GM12878 (cell line): Measurements from ENCODE around the gene ASB9. TPM values are rescaled to one million over a fixed set of nuclear protein-coding genes. Genes with fewer than 3 reads are reported as not detected.

Source experiments
- ATAC-seq: fragments of 200-7000 bp; cut with Tn5 transposase; 3 replicates; pipeline ENCODE4 v1.9.1; 2020; ENCODE audit warnings: mild to moderate bottlenecking, moderate library complexity
- BruUV-seq: library from RNA; stranded (reverse); fragments of 400-500 nt; replicated peaks from 2 replicates; lab custom pipeline; 2021; lab: Mats Ljungman, UMichigan
- CTCF ChIA-PET: fragments of 300-600 bp; sonication (Branson Sonifier 250); formaldehyde crosslinking; extraction: SDS; loops from one replicate; lab custom pipeline; 2021; ENCODE audit warnings: inconsistent platforms; lab: Yijun Ruan, JAX
- POLR2A ChIA-PET: fragments of 350-600 bp; formaldehyde crosslinking; extraction: SDS; loops from one replicate; lab custom pipeline; 2021; ENCODE audit warnings: inconsistent platforms; lab: Charles Lee
- RAD21 ChIA-PET: fragments of 300-600 bp; sonication (Branson Sonifier 250); formaldehyde crosslinking; loops from one replicate; lab custom pipeline; 2023; ENCODE audit warnings: antibody characterized with exemption; ENCODE audit not compliant: unreplicated experiment; lab: Charles Lee
- SMC1A ChIA-PET: fragments of 300-600 bp; sonication (Branson Sonifier 250); formaldehyde crosslinking; loops from one replicate; lab custom pipeline; 2023; ENCODE audit not compliant: unreplicated experiment, uncharacterized antibody; lab: Charles Lee
- DNase-seq: peaks from one replicate; pipeline ENCODE4 v3.0.0-alpha.2; 2011; ENCODE audit warnings: low read depth, low spot score
- FAIRE-seq: peaks from 3 replicates; lab custom pipeline; 2011; peaks lifted over from hg19 to GRCh38; lab: Jason Lieb, UNC
- H2AFZ ChIP-seq: 2 replicates; pipeline ENCODE4 v1.6.0; 2011; ENCODE audit warnings: low read depth, low read length, control low read depth; ENCODE audit not compliant: control insufficient read depth
- H3K27ac ChIP-seq: 2 replicates; pipeline ENCODE4 v1.5.1; 2011; ENCODE audit warnings: control low read depth; ENCODE audit not compliant: control insufficient read depth, insufficient read depth
- H3K27me3 ChIP-seq, 2 experiments: replicated peaks in 1 of 2; 2 replicates each; pipeline versions ENCODE4 v1.6.0 to v1.6.1; 2011; ENCODE audit warnings: low read length in 1 of 2; ENCODE audit not compliant: control insufficient read depth in 2 of 2, insufficient read depth in 2 of 2
- H3K36me3 ChIP-seq, 2 experiments: 2 replicates each; pipeline ENCODE4 v1.5.1; 2011; ENCODE audit warnings: low read length in 1 of 2; ENCODE audit not compliant: control insufficient read depth in 2 of 2, insufficient read depth in 2 of 2
- H3K4me1 ChIP-seq: 2 replicates; pipeline ENCODE4 v1.6.1; 2011; ENCODE audit warnings: mild to moderate bottlenecking, low read length, moderate library complexity, mixed read lengths; ENCODE audit not compliant: control insufficient read depth, insufficient read depth
- H3K4me2 ChIP-seq: 2 replicates; pipeline ENCODE4 v1.6.0; 2011; ENCODE audit warnings: control low read depth; ENCODE audit not compliant: control insufficient read depth, insufficient read depth
- H3K4me3 ChIP-seq: fragments of 200-600 bp; sonication (generic); 2 replicates; pipeline ENCODE4 v1.5.1; 2016
- H3K79me2 ChIP-seq: 2 replicates; pipeline ENCODE4 v1.6.0; 2011; ENCODE audit warnings: low read length; ENCODE audit not compliant: control insufficient read depth, insufficient read depth
- H3K9ac ChIP-seq: 2 replicates; pipeline ENCODE4 v1.8.0; 2011; ENCODE audit warnings: low read length, control low read depth, mixed read lengths; ENCODE audit not compliant: control insufficient read depth, insufficient read depth
- H3K9me3 ChIP-seq: replicated peaks from 3 replicates; pipeline ENCODE4 v1.5.1; 2011; ENCODE audit warnings: mild to moderate bottlenecking, low read length; ENCODE audit not compliant: control insufficient read depth, insufficient read depth
- H4K20me1 ChIP-seq: 2 replicates; pipeline ENCODE4 v1.6.0; 2011; ENCODE audit not compliant: control insufficient read depth, insufficient read depth
- E4F1 ChIP-seq: fragments of 450-650 bp; IDR thresholded peaks from 2 replicates; pipeline ENCODE4 v1.6.1; 2018; ENCODE audit warnings: borderline replicate concordance, mild to moderate bottlenecking; ENCODE audit not compliant: partially characterized antibody
- HCFC1 ChIP-seq: fragments of 150-350 bp; IDR thresholded peaks from 2 replicates; pipeline ENCODE4 v1.6.1; 2014; ENCODE audit warnings: low read length
- HDAC2 ChIP-seq: fragments of 200-600 bp; sonication (generic); IDR thresholded peaks from 2 replicates; pipeline ENCODE4 v1.6.1; 2017
- IKZF1 ChIP-seq: fragments of 450-650 bp; conservative IDR thresholded peaks from 2 replicates; pipeline ENCODE4 v1.6.1; 2017; ENCODE audit warnings: antibody characterized with exemption, mild to moderate bottlenecking
- KDM1A ChIP-seq: fragments of 200-600 bp; sonication (generic); IDR thresholded peaks from 2 replicates; pipeline ENCODE4 v1.6.1; 2016; ENCODE audit warnings: borderline replicate concordance
- KLF5 ChIP-seq: fragments of 450-650 bp; IDR thresholded peaks from 2 replicates; pipeline ENCODE4 v1.6.1; 2014; ENCODE audit warnings: mild to moderate bottlenecking; ENCODE audit not compliant: partially characterized antibody
- MTA3 ChIP-seq: IDR thresholded peaks from 2 replicates; pipeline ENCODE4 v1.6.1; 2012; ENCODE audit warnings: low read length, inconsistent platforms, borderline replicate concordance
- MYC ChIP-seq: IDR thresholded peaks from 2 replicates; pipeline ENCODE4 v1.6.1; 2011; ENCODE audit warnings: mild to moderate bottlenecking, low read length, moderate library complexity, inconsistent platforms; ENCODE audit not compliant: insufficient read depth, insufficient replicate concordance, insufficient read length, severe bottlenecking
- NFXL1 ChIP-seq: fragments of 450-650 bp; IDR thresholded peaks from 2 replicates; pipeline ENCODE4 v1.6.1; 2017; ENCODE audit warnings: antibody characterized with exemption, mild to moderate bottlenecking, borderline replicate concordance
- NFYB ChIP-seq: IDR thresholded peaks from 2 replicates; pipeline ENCODE4 v1.6.1; 2011; ENCODE audit warnings: low read depth, mild to moderate bottlenecking, low read length, improper control_type of control experiment, moderate library complexity; ENCODE audit not compliant: insufficient read depth
- SREBF2 ChIP-seq: IDR thresholded peaks from 2 replicates; pipeline ENCODE4 v1.6.1; 2012; ENCODE audit warnings: mild to moderate bottlenecking, low read length
- TCF12 ChIP-seq: IDR thresholded peaks from 2 replicates; pipeline ENCODE4 v1.6.1; 2011; ENCODE audit warnings: low read depth, mild to moderate bottlenecking, low read length
- ZBTB40 ChIP-seq: fragments of 450-650 bp; IDR thresholded peaks from 2 replicates; pipeline ENCODE4 v1.6.1; 2016; ENCODE audit warnings: mild to moderate bottlenecking, moderate library complexity, borderline replicate concordance
- ZNF274 ChIP-seq: IDR thresholded peaks from one replicate; pipeline ENCODE4 v1.8.0; 2011; ENCODE audit not compliant: insufficient read length, insufficient read depth
- ZNF592 ChIP-seq: fragments of 450-650 bp; IDR thresholded peaks from 2 replicates; pipeline ENCODE4 v1.6.1; 2017; ENCODE audit warnings: mild to moderate bottlenecking, moderate library complexity
- WGBS: methylation state at CpG from one replicate; pipeline ENCODE4 v1.1.6; 2016; ENCODE audit warnings: low lambda C conversion rate; ENCODE audit not compliant: insufficient replicate concordance, insufficient coverage; ENCODE audit errors: missing lambda C conversion rate; 5-methylcytosine and 5-hydroxymethylcytosine counted together
- in situ Hi-C: fragments of 300-500 bp; cut with MboI; formaldehyde crosslinking; loops from 9 replicates; pipeline ENCODE4 v1.14.3; 2018; ENCODE audit warnings: mixed read lengths
- intact Hi-C: fragments of 100-400 bp; cut with micrococcal nuclease; formaldehyde crosslinking; loops from one replicate; pipeline ENCODE4 v1.14.2; 2022; ENCODE audit not compliant: unreplicated experiment
- polyA plus RNA-seq, 11 experiments: library from polyadenylated mRNA; depleted of rRNA in 4 of 11; unstranded in 6 of 11; stranded (reverse) in 5 of 11; fragments of >200 nt; fragmentation: Nextera tagmentation in 4 of 11; fragmentation: Illumina TruSeq in 1 of 11; extraction: Ambion mirVana in 4 of 11; extraction: Trizol in 1 of 11; gene quantifications; 1 replicate in 1 of 11; 2 replicates in 10 of 11; pipeline versions ENCODE4 v1.2.1 to v1.2.3, GENCODE V29; 2011 to 2016; ENCODE audit warnings: inconsistent platforms in 2 of 11, missing spikeins in 2 of 11, low read depth in 1 of 11
- total RNA-seq, 4 experiments: library from RNA; depleted of rRNA in 3 of 4; stranded (reverse); fragments of >200 nt in 3 of 4; fragmentation: Illumina TruSeq in 1 of 4; extraction: Trizol in 1 of 4; gene quantifications; 2 replicates each; pipeline versions ENCODE4 v1.2.1 to v1.2.3, GENCODE V29; 2013 to 2021

ASB9 gene
- total and polyA plus RNA-seq, 10 of the 15 experiments (the other 5 are each of a cell fraction or from before 2014, with no cell fraction given), result 0.31 to 3.5 (median 0.74) TPM

- in situ Hi-C loops, result no loop called here
- H3K79me2 ChIP-seq, result no peaks in the 10 kb centered on the region
- intact Hi-C loops, result no loop called here
- CTCF ChIA-PET, result interaction anchor here (0.9 to 3.8 kb wide), 4 partner anchors 13 to 169 kb away, joined by 3 to 19 read pairs (median 6); no protein-coding TSS in a partner anchor
- no peak overlapping the region for H3K27ac ChIP-seq
- RAD21 ChIA-PET, result no interaction called here
- SMC1A ChIA-PET, result no interaction called here
- no peak overlapping the region for H3K4me2 ChIP-seq
- FAIRE-seq (no peak), DNase-seq (no peak), ATAC-seq (no peak)
- no peak overlapping the region for H3K9ac ChIP-seq
- WGBS, result 21% methylated on average over 2 of the region's 2 CpGs
- H3K36me3 ChIP-seq, result no peaks in the 10 kb centered on the region
- no peaks in the 10 kb centered on the region for H3K9me3 ChIP-seq
- H3K4me1 ChIP-seq, result no peaks in the 10 kb centered on the region
- no TSS peak for BruUV-seq
- H2AFZ ChIP-seq, result no peak overlapping the region
- POLR2A ChIA-PET, result no interaction called here
- H4K20me1 ChIP-seq, result no peaks in the 10 kb centered on the region
- no peak overlapping the region for H3K4me3 ChIP-seq
- H3K27me3 ChIP-seq, result no peaks in the 10 kb centered on the region
- TF ChIP-seq NFYB, result no peak
- no peak for TF ChIP-seq HDAC2
- TF ChIP-seq HCFC1, result no peak
- TF ChIP-seq SREBF2, result no peak
- no peak for TF ChIP-seq ZBTB40
- no peak for TF ChIP-seq KLF5
- TF ChIP-seq IKZF1, result no peak
- no peak for TF ChIP-seq TCF12
- no peak for TF ChIP-seq ZNF274
- TF ChIP-seq E4F1, result no peak
- no peak for TF ChIP-seq MYC
- no peak for TF ChIP-seq MTA3
- TF ChIP-seq NFXL1, result no peak
- TF ChIP-seq KDM1A, result no peak
- no peak for TF ChIP-seq ZNF592
These were observed 28.3 kb upstream of the ASB9 start for GRCh38 chrX:15298201-15298600.
